Right lung (tissue), 5 donors: ENCODE data around the gene KCNE4. TPM values are rescaled to one million over a fixed set of nuclear protein-coding genes. Genes with fewer than 3 reads are reported as not detected.
A peak's percentile ranks its signal among the peaks of the same experiment; 100 is the strongest.

Experiments
- DNase-seq, 2 donors: peaks; one replicate each; pipeline ENCODE4 v3.0.0-alpha.2; 2013
- polyA plus RNA-seq, 5 donors: library from polyadenylated mRNA; unstranded; fragments of 120-200 nt; gene quantifications; one replicate each; pipeline versions ENCODE4 v1.2.1 to v1.2.3, GENCODE V29; 2013; ENCODE audit warnings: inconsistent platforms in 1 of 5, low replicate concordance in 1 of 5; ENCODE audit not compliant: insufficient read length in 5 of 5, insufficient read depth in 1 of 5

KCNE4 gene
- polyA plus RNA-seq, 5 donors = 3.7 to 5.3 (median 4.8) TPM

- no peak for DNase-seq
These were observed 32.9 kb downstream of the KCNE4 start for GRCh38 chr2:223084873-223085272.

GRCh38 chr2:223086370-223086981 is 34.5 kb downstream of the KCNE4 start:
- DNase-seq = no peak

DNA sequence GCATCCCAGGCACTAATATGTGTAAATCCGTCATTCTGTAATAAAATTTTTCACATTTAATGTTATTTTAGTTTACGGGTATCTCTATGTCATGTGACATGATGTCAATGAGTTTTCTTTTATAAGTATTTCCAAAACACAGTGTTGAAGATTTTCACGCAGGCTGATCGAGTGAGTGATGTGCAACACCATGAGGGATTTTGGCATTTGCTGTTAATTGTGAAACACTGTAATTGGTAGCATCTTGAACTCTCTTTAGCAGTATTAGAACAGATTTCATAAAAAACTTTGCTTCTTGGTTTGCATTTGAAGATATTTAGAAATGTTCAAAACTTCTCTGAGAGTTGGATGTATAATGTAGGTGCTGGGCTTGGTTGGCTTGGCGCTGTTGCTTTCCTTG is 35.5 kb downstream of the KCNE4 start:
- DNase-seq = no peak

- no peak for DNase-seq
These were observed 36.9 kb downstream of the KCNE4 start for GRCh38 chr2:223088866-223089265.

DNA sequence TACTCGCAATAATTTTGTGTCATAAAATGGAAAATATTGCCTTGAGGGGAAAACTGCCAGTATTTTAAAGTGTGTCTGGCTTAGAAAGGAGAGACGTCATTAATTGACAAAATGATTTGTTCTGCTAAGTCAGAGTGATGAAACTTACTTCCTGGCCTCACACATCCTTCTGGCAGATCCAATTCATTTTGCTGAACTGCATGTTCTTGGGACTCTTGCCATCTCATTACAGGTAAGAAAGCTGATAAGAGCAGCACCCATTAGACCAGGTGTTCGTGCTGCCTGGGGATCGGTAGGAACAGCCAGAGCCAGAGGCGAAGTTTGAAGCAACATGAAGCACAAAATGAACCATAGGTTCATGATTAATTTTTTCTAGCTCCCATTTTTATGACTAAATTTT is 38.0 kb downstream of the KCNE4 start:
- no peak for DNase-seq

DNA sequence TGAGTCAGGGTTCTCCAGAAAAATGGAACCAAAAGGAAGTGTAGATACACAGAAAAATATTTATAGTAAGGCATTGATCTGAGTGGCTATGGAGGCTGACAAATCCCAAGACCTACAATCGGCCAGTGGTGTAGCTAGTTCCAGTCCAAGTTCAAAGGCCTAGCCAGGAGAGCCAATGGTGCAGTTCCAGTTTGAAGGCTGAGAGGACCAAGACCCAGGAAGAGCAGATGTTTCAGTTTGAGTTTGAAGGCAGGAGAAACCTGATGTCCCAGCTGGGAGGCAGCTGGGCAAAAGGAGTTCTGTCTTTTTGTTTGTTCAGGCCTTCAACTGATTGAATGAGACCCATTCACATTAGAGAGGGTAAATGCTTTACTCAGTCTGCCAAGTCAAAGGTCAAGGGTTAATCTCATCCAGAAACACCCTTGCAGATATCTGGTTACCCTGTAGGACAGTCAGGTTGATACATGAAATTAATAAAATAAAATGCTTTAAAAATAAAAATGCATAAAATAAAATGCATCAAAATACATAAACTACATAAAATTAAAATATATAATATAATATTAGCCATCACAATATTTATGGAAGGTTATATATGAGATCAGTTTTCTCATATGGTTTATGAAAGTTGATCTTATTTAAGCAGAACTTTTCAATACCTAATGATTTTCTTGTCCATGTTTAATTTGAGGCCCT is 38.7 kb downstream of the KCNE4 start:
- DNase-seq = no peak

DNA sequence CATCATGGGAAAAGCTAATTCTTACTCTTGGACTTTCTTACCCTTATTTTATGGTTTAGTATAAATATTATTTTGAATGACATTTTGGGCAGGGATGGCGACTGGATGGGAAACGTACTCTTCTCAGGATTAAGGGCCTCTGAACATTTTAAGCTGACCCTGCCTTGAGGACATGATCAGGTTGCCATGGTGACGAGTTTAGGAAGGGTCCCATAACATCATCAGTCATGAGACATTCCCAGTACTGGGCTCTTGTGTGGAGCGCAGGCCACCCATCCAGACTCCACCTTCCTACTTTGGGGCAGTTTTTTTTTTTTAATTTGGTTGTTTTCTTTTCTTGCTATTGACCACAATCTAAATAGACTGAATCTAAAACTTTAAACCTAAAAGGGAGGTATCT is 40.7 kb downstream of the KCNE4 start:
- DNase-seq = no peak

DNA sequence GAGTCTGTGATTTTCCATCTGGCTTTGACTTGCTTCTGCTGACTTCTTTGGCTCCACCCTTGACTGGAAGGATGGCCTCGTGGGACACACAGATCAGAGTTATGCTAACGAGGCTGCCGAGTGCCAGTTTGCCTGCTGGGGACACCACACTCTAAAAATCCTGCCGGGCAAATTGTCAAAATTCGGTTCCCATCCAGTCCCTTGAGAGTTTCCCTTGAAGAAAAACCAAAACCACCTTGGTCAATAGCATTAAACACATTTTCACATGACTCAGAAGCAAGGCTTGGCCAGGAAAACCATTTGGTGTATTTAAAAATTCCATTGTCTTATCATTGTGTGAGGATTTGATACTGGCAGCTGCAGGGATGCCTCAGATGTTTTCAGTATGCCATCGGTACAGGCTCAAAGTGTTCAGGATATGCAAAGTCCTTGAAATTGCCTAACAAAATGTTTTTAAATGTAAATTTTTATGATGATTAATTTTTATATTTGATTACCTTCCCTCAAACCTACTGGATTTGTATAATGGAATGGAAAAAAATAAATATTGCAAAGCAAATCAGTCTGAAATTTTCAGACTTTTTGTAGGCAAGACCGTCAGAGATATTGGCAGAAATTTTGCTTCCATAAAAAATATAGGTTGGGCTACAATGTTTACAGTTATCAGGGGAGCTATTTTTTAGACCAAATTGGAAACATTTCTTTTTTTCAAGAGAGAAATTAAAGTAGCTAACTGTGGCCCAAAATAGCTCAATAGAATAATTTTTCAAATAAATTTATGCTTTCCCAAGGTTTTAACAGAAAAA is 41.6 kb downstream of the KCNE4 start:
- no peak for DNase-seq

- DNase-seq = no peak
These were observed 43.2 kb downstream of the KCNE4 start for GRCh38 chr2:223095207-223095606.

DNA sequence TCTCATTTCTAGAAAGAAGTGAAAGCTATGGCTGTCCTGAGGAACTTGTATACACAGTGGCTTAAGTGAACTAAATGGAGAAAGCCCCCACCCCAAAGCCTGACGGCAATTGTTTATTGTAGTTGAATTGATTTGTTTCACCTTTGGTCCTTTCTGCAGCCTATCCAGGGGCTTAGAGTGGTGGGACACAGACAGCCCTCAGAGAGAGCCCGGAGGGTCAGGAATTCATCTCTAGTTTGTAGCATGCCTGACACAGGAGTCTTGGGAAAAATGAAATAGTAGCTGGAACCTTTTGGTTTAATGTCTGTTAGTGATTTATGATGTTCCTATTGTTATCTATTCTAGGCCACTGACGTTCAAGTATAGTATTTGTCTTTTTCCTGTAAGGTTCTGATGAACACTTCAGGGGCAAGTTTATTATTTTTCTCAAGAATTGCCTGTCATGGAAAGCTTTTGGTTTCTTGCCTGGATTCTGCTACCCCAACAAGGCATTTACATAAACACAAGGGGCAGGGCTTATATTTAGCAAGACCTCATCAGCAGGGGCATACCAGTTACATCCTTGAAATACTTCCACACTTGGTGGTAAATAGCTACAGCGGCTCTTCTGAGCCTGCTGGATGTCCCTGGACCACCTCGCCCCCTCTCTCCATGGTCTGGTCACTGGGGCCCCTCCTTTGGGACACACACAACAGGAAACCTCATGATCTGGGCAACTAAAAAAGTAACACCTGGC is 44.4 kb downstream of the KCNE4 start:
- no peak for DNase-seq

DNA sequence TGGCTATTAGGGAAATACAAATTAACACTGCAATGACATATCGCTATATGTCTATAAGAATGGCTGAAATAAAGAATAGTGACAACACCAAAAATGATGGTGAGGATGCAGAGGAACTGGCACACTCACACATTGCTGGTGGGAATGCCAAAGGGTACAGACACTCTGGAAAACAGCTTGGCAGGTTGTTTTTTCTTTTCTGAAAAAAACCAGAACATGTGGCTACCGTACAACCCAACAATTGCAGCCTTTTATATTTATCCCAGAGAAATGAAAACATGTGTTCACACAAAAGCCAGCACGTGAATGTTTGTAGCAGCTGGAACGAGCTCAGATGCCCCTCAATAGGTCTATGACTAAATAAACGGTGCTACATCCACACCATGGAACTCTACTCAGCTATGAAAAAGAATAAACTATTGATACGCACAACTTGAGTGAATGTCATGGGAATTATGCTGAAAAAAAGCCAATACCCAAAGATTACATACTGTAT is 45.9 kb downstream of the KCNE4 start:
- no peak for DNase-seq

- no peak for DNase-seq
These were observed 47.6 kb downstream of the KCNE4 start for GRCh38 chr2:223099561-223099960.

- peak; percentile 73 to 77 for DNase-seq
These were observed 48.1 kb downstream of the KCNE4 start for GRCh38 chr2:223100061-223100511.

GRCh38 chr2:223101340-223102039 is 49.5 kb downstream of the KCNE4 start:
- no peak for DNase-seq

- no peak for DNase-seq
These were observed 50.0 kb downstream of the KCNE4 start for GRCh38 chr2:223102040-223102400.

GRCh38 chr2:223102450-223102849 is 50.5 kb downstream of the KCNE4 start:
- no peak for DNase-seq

DNA sequence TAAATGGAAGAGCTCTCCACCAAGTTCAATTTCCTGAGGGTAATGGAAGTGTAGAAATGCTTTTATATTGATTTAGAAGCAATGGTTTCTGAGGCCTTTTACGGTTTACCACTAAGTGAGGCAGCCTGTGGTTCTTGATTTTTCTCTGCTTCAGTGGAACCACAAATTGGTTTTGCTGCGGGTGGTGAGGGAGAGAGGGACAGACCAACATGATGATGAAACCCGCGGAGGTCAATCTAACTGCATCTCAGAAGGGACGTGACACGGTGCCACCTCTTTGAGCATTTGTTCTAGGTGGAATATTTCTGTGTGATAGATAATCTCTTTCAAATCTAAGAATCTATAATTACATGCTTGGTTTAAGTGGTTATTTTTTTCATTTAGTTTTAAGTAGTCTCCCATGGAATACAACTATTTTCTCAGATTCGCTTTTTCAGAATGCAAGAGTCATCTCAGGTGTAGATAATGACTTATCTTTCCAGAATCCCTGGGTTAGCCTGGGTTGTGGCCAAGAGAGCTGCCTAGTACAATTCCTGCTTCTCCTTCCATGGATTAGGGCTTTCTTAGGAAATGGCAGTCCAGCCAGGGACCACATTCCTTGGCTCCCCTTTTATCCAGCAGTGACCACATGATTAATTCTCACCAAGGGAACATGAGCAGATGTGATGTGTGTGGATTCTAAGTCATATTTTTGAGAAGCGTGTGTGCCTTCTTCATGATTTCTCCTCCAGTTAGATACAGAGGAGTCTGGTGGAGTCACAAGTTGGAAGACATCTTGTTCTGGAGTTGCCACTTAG is 52.5 kb downstream of the KCNE4 start:
- DNase-seq = no peak
